Fibroblast of lung (primary cell): ENCODE results near the gene TXNL4B.
"Not testable (repeated sequence)": the region's sequence is repeated elsewhere in the genome, so short reads cannot be mapped to it uniquely, and the experiment has no call there.

ENCODE experiments used
- EZH2 ChIP-seq: IDR thresholded peaks from 2 replicates; pipeline ENCODE4 v1.5.1; 2012; ENCODE audit warnings: low read length, control low read depth, mild to moderate bottlenecking; ENCODE audit errors: missing control alignments
- TF ChIP-seq, protein P1 (sequence below), 2 donors: IDR thresholded peaks in 1 of 2; conservative IDR thresholded peaks in 1 of 2; 1 replicate in 1 of 2; 2 replicates in 1 of 2; pipeline ENCODE4 v1.5.1; 2011 to 2012; ENCODE audit warnings: low read length in 2 of 2, control low read depth in 1 of 2, inconsistent platforms in 1 of 2, low read depth in 1 of 2, mild to moderate bottlenecking in 1 of 2

GRCh38 chr16:72054254-72054847 is 39.1 kb downstream of the TXNL4B start, which contains the start of gene HP:
- TF ChIP-seq, protein P1, sequence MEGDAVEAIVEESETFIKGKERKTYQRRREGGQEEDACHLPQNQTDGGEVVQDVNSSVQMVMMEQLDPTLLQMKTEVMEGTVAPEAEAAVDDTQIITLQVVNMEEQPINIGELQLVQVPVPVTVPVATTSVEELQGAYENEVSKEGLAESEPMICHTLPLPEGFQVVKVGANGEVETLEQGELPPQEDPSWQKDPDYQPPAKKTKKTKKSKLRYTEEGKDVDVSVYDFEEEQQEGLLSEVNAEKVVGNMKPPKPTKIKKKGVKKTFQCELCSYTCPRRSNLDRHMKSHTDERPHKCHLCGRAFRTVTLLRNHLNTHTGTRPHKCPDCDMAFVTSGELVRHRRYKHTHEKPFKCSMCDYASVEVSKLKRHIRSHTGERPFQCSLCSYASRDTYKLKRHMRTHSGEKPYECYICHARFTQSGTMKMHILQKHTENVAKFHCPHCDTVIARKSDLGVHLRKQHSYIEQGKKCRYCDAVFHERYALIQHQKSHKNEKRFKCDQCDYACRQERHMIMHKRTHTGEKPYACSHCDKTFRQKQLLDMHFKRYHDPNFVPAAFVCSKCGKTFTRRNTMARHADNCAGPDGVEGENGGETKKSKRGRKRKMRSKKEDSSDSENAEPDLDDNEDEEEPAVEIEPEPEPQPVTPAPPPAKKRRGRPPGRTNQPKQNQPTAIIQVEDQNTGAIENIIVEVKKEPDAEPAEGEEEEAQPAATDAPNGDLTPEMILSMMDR (conservative IDR thresholded peaks at IDR 0.05 in 1 of 2, IDR thresholded peaks at IDR 0.05 in 1 of 2; ENCODE audit: low read depth in 1 of 2, low read length in 2 of 2): not testable (repeated sequence)
- not testable (repeated sequence) for TF ChIP-seq EZH2
